NCI-H146 (cell line): ENCODE measurements around the gene UGT1A10.
"Not testable (repeated sequence)": the region's sequence is repeated elsewhere in the genome, so short reads cannot be mapped to it uniquely, and the experiment has no call there.

Experiments
- DNase-seq: peaks from one replicate; lab custom pipeline; 2025; lab: John Stamatoyannopoulos, UW

Gene UGT1A10

DNA sequence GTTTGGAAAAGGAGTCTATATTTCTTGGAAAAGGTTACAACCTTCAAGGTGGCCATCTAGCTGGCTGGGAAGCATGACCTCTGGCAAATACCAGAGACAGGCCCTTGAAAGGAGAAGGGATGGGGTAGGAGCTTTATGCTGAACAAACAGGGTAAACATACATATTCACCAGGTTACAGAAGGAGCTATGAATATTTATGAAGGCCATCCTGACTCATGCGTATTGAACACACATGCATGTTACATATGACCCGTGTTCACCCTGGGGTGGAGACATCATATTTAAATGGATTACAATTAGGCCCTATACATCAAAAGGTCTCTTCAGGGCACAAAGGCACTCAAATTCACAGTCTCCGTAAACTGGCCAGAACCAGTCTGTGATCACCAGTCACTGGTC lies 19.7 kb downstream of the UGT1A10 start:
- DNase-seq: not testable (repeated sequence)

DNA sequence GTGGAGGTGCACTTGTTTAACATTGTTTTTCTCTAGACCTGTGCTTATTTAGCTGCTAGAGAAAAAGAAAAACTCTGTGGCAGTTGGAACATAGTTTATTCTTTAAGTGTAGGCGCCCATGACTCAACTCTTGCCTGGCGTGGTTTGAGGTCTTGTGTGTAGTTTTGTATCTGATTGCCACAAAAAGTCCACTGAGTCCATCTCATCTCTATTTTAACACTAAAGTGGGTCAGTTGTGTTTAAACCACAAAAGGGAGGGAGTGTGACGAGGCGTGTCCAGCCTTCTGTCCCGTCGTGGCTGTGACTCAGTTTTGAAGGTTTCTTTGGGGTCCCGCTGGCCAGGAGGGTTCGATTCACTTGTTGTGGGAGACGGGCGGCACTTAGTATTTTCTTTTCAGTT lies 20.2 kb downstream of the UGT1A10 start:
- DNase-seq: no peak

DNA sequence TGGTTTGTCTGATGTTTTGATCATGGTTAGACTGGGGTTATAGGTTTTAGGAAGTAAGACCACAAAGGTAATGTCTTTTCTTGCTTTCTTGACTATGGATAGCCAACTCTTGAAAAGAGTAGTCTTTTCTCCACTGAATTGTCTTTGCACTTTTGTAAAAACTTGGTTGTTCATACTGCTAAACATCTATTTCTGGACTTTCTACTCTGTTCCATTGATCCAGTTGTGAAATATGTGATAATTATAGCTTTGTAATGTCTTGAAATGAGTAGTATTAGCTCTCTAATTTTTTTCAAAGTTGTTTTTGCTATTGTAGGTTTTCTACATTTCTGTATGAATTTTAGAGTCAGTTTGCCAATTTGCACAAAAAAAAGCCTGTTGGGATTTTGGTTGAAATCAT lies 22.4 kb downstream of the UGT1A10 start:
- DNase-seq: no peak

DNA sequence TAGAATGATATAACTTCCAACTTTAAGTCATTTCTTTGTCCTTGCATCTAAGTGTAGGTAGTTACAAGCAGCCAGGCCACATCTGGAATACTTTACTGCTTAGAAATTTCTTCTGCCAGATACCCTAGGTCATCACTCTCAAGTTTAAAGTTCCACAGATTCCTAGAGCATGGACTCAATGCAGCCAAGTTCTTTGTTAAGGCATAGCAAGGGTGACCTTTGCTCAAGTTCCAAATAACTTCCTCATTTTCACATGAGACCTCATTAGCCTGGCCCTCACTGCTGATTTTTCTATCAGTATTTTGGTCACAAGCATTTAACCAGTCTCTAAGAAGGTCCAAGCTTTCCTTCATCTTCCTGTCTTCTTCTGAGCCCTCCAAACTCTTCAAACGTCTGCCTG lies 27.7 kb downstream of the UGT1A10 start:
- DNase-seq: no peak

DNA sequence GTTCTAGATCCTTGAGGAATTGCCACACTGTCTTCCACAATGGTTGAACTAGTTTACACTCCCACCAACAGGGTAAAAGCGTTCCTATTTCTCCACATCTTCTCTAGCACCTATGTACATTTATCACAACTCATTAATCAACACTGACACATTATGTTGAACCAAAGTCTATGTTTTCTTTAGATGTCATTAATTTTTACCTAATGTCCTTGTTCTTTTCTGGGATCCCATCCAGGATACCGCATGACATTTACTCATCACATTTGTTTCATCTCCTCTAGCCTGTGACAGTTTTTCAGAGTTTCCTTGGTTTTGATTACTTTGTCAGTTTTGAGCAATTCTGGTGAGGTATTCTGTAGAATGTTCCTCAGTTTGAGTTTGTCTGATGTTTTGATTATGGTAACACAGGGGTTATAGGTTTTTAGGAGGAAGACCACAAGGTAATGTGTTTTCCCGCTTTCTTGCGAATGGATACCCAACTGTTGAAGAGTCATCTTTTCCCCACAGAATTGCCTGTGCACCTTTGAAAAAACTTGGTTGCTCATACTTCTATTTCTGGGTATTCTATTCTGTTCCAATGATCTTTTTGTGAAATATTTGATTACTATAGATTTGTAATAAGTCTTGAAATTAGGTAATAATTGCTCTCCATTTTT lies 32.5 kb downstream of the UGT1A10 start:
- DNase-seq: no peak

DNA sequence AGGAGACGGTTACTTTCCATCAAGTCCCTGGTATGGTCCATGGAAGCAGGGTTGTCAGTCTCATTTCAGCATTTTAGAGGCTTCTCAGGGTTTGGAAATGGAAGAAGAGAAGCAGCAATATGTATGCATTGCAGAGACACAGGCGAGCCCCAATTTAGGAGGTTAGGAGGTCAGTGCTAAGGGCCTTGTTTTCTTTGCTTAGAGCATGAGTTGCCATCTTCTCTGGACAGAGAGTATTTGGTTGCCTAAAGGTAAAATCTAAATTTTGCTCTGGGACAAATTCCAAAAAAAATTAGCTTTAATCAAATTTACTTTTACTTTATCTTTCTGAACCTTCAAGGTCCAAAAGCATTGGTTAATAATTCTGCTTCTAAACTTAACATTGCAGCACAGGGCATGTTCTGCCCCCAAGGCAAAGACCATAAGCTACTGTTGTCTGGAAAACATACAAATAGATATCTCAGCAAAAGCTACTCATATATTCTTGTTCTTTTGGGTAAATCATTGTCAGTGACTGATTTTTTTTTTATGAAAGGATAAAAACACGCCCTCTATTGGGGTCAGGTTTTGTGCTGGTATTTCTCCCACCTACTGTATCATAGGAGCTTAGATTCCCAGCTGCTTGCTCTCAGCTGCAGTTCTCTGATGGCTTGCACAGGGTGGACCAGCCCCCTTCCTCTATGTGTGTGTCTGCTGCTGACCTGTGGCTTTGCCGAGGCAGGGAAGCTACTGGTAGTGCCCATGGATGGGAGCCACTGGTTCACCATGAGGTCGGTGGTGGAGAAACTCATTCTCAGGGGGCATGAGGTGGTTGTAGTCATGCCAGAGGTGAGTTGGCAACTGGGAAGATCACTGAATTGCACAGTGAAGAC lies 35.3 kb downstream of the UGT1A10 start, which contains the start of gene UGT1A9:
Gene UGT1A9, plus strand, starts transcription at position 609 of the 872 bp plus-strand sequence. Its CDS starts 37 bp downstream, at position 646.
- no peak for DNase-seq

GRCh38 chr2:233672886-233673285 lies 36.6 kb downstream of the UGT1A10 start:
- DNase-seq: no peak

GRCh38 chr2:233673896-233674295 lies 37.6 kb downstream of the UGT1A10 start:
- DNase-seq: no peak

DNA sequence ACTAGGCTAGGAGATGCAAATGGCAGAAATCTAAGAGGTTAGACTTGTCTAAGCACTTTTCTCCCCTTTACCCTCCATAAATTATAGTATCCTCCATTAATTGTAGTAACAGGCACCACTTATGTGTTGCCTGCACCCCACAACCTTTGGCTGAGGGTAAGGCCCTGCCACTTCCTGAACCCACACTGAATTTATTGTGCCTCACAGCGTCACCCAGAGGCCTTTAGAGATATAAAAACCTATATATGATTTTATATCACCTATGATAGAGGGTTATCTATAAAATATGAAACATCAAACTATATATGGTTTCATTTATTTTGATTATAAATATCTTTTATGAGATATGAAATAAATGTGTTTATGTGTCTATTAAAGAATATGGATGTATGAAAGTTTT lies 38.1 kb downstream of the UGT1A10 start:
- DNase-seq: no peak

- DNase-seq: no peak
These were observed 38.7 kb downstream of the UGT1A10 start for GRCh38 chr2:233674995-233675394.

DNA sequence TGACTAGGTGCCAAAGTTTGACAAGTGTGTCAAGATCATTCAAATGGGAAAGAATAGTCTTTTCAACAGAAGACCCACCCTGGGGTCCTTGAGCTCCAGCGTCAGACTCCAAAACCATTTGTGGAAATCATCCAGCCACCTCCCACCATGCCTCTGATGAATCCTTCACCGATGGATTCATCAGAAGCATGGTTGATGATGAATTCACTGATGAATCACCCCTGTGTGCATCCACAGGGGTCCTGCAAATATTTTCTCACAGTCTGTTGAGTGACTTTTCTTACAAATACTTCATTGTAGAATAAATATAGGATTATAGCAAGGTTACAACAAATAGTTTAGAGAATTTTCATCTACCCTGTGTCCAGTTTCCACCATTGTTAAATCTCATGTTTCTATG lies 39.8 kb downstream of the UGT1A10 start:
- no peak for DNase-seq

DNA sequence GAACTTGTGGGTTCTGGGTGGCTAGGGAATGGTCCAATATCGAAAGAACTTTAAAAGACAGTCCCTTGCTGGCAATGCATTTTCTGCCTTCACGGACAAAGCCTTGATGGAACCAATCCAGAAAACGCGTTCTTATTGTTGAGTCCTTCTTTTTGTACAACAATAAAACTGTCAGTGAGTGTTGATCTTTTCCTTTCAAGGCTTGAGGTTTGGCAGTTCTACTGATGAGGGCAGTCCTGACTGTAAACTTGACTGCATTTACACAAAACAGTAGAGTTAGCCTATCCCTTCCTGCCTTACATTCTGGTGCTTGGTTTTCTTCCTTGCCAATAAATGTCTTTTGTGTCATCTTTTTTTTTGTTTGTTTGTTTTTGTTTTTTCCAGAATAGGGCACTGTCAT lies 42.9 kb downstream of the UGT1A10 start:
- no peak for DNase-seq

GRCh38 chr2:233680361-233681045 lies 44.3 kb downstream of the UGT1A10 start:
- DNase-seq: no peak

- DNase-seq: no peak
These were observed 45.4 kb downstream of the UGT1A10 start, which contains the start of gene UGT1A7 for GRCh38 chr2:233681521-233682099. TSS of gene UGT1A7 (plus strand) at chr2:233681901. CDS start at chr2:233681938, 37 bp downstream.

GRCh38 chr2:233684640-233685039 lies 48.4 kb downstream of the UGT1A10 start:
- no peak for DNase-seq

GRCh38 chr2:233686928-233687327 lies 50.7 kb downstream of the UGT1A10 start:
- no peak for DNase-seq

DNA sequence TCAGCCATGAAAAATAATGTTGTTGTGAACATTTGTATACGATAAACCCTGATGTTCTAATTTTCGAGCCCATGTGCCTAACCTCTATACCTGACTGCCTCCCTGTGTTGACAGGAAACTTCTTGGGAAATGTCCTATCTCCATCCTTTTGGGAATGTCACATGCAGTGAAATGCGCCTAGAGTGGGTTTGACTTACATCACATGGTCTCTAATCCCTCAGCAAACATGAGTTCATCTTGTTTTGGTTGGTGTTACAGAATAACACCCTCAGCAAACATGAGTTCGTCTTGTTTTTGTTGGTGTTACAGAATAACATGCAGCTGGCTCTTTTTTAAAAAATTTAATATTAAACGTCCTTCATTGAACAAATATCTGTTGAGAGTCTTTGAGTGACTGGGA lies 52.1 kb downstream of the UGT1A10 start:
- DNase-seq: no peak

DNA sequence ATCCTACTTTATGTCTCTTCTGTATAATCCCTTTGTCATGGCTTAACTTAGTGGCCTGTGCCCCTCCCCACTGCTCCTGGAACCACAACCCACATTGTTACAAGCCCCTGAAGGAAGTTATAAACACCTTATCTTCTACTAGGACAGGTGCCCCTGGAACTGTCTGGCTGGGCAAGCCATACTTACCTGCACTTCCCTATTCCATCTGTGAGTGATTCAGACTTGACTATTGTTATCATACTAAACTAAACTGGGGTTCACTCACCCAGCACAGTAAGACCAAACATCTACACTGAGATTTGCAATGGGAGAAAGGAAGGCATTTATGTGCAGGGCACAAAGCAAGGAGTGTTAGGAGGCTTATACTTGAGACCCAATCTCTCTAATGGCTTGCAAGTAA lies 52.8 kb downstream of the UGT1A10 start:
- DNase-seq: no peak

- no peak for DNase-seq
These were observed 53.3 kb downstream of the UGT1A10 start for GRCh38 chr2:233689501-233689900.

- no peak for DNase-seq
These were observed 54.2 kb downstream of the UGT1A10 start for GRCh38 chr2:233690444-233690843.

GRCh38 chr2:233691443-233692433 lies 55.5 kb downstream of the UGT1A10 start:
- DNase-seq: no peak
